Measurements from ENCODE around the gene PARL. TPM values are rescaled to one million over a fixed set of nuclear protein-coding genes. Genes with fewer than 3 reads are reported as not detected.

The PARL gene
- total and polyA plus RNA-seq, 2 donors (not counting 3 experiments of a cell fraction or from before 2014, with no cell fraction given), result 38.8 to 48.1 TPM

DNA sequence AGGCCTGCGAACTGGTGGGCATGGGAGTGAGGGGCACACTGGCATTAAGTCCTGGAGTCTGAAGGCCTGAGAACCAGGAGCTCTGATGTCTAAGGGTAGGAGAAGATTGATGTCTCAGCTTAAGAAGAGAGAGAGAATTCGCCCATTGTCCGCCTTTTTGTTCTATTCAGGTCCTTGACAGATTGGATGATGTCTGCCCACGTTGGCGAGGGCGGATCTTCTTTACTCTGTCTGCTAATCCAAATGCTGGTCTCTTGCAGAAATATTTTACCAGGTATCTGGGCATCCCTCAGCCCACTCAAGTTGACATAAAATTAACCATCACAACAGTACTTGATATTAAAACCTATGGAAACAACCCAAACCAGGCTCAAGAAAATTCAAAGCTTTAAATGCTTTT is 103.4 kb downstream of the PARL start:
- Histone ChIP-seq H3K4me1 (ENCODE audit: control insufficient read depth, extremely low read depth, insufficient read depth, low read length) (peaks cover 5% of the 10 kb centered on the region), H3K9me3 (replicated peaks; ENCODE audit: control insufficient read depth, insufficient read depth, low read length) (no peaks in the 10 kb centered on the region), H3K9me1 (replicated peaks; ENCODE audit: control insufficient read depth, extremely low read depth, insufficient read depth, low read length) (no peaks in the 10 kb centered on the region), H3K27me3 (ENCODE audit: control insufficient read depth in 2 of 2, insufficient read depth in 2 of 2, low read length in 2 of 2) (no peaks in the 10 kb centered on the region), H3K36me3 (ENCODE audit: control insufficient read depth in 2 of 2, extremely low read depth in 1 of 2, insufficient read depth in 2 of 2, low read length in 2 of 2) (peaks cover 24 to 33% of the 10 kb centered on the region in 2 experiments), H4K20me1 (replicated peaks; ENCODE audit: control insufficient read depth, extremely low read depth, insufficient read depth, low read length) (no peaks in the 10 kb centered on the region), H3K9ac (replicated peaks; ENCODE audit: extremely low read depth, insufficient read depth, low read length) (no peak overlapping the region), H3K27ac (ENCODE audit: insufficient read depth, low read depth, low read length) (no peak overlapping the region), H3K4me3 (replicated peaks in 1 of 3; ENCODE audit: insufficient read depth in 1 of 3, low read depth in 1 of 3, low read length in 3 of 3) (no peak overlapping the region), H3K79me2 (ENCODE audit: control insufficient read depth, insufficient read depth, low read length) (peaks cover 8% of the 10 kb centered on the region), H3K4me2 (ENCODE audit: insufficient read depth, low read length) (no peak overlapping the region), H2AFZ (ENCODE audit: low read depth, low read length) (no peak overlapping the region)
- intact Hi-C loops (cut with micrococcal nuclease) (no loop called here), dilution Hi-C loops (cut with MboI; ENCODE audit: extremely low pct_ligation_motif_present, low sequenced_read_pairs) (no loop called here)
- TF ChIP-seq FOS (IDR thresholded peaks at IDR 0.05; ENCODE audit: borderline replicate concordance, insufficient read depth, low read length) (no peak), EZH2 (IDR thresholded peaks at IDR 0.05; ENCODE audit: borderline replicate concordance, low read depth, low read length, severe bottlenecking) (no peak), JUN (IDR thresholded peaks at IDR 0.05; ENCODE audit: borderline replicate concordance, insufficient read depth, insufficient read length, low read depth) (no peak), POLR2AphosphoS5 (IDR thresholded peaks at IDR 0.05; ENCODE audit: insufficient read depth, low read depth, low read length) (no peak), POLR2A (IDR thresholded peaks at IDR 0.05; ENCODE audit: low read depth, low read length) (no peak), MYC (IDR thresholded peaks at IDR 0.05; ENCODE audit: low read depth, low read length) (no peak), GATA2 (IDR thresholded peaks at IDR 0.05; ENCODE audit: insufficient read depth, insufficient read length, low read depth, low read length) (no peak)
- TF ChIP-seq, protein P1, sequence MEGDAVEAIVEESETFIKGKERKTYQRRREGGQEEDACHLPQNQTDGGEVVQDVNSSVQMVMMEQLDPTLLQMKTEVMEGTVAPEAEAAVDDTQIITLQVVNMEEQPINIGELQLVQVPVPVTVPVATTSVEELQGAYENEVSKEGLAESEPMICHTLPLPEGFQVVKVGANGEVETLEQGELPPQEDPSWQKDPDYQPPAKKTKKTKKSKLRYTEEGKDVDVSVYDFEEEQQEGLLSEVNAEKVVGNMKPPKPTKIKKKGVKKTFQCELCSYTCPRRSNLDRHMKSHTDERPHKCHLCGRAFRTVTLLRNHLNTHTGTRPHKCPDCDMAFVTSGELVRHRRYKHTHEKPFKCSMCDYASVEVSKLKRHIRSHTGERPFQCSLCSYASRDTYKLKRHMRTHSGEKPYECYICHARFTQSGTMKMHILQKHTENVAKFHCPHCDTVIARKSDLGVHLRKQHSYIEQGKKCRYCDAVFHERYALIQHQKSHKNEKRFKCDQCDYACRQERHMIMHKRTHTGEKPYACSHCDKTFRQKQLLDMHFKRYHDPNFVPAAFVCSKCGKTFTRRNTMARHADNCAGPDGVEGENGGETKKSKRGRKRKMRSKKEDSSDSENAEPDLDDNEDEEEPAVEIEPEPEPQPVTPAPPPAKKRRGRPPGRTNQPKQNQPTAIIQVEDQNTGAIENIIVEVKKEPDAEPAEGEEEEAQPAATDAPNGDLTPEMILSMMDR (IDR thresholded peaks at IDR 0.05; ENCODE audit: extremely low read depth in 1 of 2, insufficient read depth in 1 of 2, low read depth in 1 of 2, low read length in 2 of 2), result no peak
- TF ChIP-seq, protein P2, sequence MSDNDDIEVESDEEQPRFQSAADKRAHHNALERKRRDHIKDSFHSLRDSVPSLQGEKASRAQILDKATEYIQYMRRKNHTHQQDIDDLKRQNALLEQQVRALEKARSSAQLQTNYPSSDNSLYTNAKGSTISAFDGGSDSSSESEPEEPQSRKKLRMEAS (IDR thresholded peaks at IDR 0.05; ENCODE audit: insufficient read depth, insufficient read length), result no peak
- FAIRE-seq (no peak), DNase-seq (ENCODE audit: low read depth, low spot score) (no peak)
- ChIA-PET POLR2A (no interaction called here), CTCF (interaction anchor here (2.5 kb wide), 1 partner anchor 15 kb away, joined by 12 read pairs; no protein-coding TSS in a partner anchor)
- no TSS peak for BruUV-seq (replicated peaks)

Data from endothelial cell of umbilical vein (primary cell).